NCI-H2171 (cell line): ENCODE data around the gene KLC4.
"Not testable (repeated sequence)": the region's sequence is repeated elsewhere in the genome, so short reads cannot be mapped to it uniquely, and the experiment has no call there.

Experiments
- DNase-seq: peaks from one replicate; lab custom pipeline; 2025; lab: John Stamatoyannopoulos, UW

Gene KLC4

DNA sequence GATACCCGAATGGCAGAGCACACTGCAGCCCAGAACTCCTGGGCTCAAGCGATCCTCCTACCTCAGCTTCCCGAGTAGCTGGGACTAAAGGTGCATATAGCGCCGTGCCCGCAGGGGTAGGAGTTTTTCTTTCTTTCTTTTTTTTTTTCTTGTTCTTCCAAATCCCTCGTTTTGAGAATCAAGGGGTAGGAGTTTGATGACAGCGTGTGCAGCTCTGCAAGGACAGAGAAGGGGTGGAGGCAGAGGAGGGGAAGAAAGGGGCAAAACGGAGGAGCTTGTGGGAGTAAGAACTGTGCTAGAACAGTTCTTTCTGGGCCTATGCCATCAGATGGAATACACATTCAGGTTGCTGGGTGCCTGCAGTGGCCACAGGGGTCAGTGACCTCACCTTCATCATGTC, 22.7 kb upstream of the KLC4 start:
- no peak for DNase-seq

DNA sequence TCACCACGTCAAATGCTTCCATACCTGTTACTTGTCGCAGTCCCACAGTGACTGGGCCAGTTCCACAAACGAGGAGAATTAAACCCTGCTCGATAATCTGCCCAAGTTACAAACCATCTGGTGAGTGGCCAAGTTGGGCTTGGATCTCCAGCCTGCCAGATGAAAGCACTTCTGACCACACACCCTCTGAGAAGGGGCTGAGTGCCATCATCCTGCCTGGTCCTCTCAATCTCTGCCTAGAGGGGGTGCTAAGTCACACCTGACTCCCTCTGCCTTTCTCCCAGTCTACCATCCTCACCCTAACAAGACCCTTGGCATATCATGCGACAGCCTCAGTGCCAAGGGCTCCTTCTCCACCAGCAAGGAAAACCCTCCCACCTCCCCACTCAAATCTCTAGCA, 22.2 kb upstream of the KLC4 start:
- no peak for DNase-seq

DNA sequence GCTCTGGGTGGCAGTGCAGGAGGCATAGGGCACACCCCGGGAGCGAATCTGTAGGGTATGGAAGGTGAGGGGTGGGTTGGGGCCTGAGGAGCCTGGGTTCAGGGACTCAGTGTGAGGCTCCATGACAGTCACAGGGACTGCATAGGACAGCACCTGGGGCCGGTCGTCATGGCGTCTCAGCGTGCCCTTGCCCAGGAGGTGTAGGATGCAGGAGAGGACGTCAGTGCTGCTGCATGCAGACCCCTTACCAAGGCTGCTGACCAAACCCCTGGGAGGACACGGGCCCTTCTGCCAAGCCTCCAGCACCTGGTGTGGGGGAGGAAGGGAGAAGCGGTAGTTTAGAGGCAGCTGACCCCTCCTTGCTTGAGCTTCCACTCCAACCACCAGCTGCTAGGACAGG, 21.7 kb upstream of the KLC4 start:
- DNase-seq, result no peak

DNA sequence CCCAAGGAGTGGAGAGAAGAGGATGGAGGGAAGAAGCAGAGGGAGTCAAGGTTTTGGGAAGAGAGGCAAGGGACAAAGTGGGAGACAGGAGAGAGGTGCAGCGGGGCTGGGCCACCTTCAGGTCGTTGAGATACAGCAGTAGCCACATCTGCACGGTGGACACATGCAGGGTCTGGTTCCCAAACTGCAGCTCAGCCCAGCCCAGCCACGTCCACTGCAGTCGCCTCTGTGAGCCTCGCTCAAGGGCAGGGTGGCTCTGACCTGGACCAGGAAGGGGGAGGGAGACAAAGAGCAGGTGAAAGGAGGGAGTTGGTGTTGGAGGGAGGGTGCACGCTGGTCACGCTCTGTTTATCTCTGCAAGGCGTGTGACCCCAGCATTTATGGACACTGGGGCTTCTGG, 20.7 kb upstream of the KLC4 start:
- DNase-seq, result no peak

DNA sequence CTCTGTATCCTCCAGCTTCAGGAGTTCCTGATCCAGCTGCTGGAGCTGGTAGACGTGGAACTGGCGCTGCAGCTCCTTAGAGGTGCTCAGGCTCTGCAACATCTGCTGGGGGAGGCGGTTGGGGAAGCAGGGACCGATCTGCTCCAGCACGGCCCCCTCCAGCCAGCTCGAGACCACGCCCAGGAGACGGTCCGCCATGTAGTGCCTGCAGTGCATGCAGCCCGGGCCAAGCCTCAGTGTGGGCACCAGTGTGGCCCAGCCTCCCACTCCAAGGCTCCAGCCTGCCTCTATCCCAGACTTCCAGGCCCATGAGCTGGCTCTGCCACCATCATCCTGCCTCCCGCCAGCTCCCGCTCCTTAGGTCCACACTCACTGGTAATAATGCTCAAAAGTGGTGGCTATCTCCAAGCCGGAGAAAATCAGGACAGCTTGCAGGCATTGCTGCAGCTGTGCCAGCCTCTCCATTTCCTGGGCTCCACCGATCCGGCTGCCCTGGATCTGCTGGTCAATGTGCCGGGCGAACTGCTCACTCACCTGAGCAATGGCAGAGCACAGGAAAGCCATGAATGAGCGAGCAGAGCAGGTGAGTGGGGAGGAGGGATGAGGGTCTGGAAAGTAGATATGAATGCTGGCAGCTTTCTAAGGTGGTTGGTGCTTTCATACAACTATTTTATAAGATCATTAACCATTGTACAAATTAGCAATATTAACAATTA, 18.7 kb upstream of the KLC4 start:
- DNase-seq, result no peak

DNA sequence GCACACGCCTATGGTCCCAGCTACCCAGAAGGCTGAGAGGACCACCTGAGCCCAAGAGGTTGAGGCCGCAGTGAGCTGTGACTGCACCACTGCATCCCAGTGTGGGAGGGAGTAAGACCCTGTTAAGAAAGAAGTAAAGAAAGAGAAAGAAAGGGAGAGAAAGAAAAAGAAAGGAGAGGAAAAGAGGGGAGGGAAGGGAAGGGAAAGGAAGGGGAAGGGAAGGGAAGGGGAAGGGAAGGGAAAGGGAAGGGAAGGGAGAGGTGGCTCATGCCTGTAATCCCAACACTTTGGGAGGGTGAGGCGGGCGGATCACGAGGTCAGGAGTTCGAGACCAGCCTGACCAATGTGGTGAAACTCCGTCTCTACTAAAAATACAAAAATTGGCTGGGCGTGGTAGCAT, 18.0 kb upstream of the KLC4 start:
- not testable (repeated sequence) for DNase-seq

DNA sequence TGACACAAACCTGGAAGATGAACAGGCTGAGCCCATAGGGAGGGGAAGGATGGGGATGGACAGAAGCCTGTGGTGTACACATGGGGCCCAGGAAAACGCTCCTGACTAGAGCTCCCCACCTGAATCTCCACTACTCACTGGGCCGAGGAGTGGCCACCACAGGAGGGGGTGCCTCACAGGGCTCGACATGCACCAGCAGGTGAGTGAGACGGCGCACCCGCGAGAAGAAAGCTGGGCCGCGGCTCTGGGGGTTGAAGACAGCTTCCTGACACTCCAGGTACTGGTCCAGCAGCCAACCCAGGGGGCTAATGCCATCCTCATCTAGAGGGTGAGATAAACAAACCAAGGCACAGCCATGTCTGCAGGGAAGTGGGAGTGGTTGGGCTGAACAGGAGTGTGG, 16.1 kb upstream of the KLC4 start:
- DNase-seq, result no peak

DNA sequence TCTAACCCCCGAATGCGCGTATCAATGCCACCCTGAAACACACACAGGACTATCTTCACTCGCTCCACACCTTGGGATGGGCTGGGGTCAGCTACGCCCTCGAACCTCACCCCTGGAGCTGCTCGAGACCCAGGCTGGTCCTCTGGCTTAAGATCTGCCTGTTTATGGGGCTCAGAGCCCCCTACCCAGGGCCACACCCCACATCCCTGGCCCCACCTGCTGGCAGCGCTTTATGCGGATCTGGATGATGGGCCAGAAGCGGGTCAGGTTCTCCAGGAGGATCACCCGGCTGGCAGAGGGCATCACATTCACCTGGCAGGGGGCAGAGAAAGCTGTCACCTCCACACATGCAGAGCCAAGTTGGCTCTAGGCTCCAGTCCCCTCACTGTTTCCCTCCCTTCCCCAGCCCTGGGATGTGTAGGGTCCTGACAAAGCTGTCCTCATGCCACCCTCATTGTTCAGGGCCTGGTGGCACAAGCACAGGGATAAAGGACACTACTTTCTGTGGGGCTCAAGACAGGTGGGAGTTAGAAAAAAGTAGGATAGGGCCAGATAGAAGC, 14.0 kb upstream of the KLC4 start:
- DNase-seq, result no peak

DNA sequence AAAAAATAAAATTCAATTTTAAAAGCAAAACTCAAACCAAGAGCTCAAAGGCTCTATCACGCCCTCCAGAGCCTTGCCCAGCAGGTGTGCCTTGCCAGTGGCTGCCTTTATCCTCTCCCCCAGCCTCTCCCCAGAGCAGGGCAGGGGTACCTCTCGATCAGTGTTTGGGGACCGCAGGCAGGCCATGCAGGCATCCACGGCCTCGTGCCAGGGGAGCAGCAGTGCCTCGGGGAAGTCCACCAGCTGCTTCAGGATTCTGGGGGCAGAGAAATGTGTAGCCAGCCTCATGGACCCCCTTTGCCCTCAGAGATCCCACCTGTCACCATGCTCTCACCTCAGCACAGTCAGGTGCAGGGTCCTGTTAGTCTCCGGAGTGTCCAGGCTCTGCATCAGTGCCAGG, 11.4 kb upstream of the KLC4 start:
- DNase-seq, result no peak

DNA sequence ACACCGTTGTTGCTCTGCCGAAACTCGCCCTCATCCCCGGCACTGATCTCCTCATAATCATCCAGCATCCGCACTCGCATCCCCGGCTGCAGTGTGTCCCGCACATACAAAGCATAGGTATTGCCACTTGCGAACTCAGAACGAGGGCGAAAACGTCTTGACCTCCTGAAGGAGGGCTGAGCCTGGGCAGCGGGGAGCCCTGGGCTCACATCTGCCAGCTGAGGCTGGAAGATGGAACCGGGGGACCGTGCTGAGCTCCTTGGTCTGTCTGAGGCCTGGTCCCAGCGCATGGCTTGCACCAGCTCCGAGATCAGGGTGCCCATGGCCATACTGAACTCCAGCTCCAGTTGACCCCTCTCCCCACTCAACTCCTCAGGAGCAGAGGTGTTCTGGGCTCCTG, 8.4 kb upstream of the KLC4 start:
- DNase-seq, result no peak

DNA sequence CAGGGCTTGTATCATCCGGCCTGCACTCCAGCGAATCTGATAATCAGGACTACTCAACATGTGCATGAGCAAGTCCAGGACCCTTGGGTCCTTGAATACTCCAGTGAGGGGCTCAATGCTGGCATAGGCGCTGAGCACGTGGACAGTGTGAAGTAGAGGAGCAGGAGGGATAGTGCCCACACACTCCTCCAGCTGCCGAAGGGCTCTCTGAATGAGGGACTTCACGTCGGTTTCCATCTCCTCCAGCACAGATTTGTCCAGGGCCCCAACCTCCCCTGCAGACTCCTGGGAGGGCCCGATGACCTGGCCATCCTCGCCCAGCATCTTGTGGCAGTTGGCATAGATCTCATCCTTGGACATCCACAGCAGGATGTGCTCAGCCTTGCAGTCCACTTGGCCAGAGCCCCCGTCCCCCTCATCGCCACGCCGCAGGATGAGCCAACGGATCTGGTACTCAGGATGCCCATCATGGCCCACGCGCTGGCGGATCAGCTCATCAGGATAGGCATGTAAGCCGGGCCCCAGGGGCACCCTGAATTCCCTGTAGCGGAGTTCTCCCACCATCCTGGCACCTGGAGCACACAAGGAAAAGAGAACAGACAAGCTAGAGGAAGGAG, 7.1 kb upstream of the KLC4 start:
- DNase-seq, result no peak

DNA sequence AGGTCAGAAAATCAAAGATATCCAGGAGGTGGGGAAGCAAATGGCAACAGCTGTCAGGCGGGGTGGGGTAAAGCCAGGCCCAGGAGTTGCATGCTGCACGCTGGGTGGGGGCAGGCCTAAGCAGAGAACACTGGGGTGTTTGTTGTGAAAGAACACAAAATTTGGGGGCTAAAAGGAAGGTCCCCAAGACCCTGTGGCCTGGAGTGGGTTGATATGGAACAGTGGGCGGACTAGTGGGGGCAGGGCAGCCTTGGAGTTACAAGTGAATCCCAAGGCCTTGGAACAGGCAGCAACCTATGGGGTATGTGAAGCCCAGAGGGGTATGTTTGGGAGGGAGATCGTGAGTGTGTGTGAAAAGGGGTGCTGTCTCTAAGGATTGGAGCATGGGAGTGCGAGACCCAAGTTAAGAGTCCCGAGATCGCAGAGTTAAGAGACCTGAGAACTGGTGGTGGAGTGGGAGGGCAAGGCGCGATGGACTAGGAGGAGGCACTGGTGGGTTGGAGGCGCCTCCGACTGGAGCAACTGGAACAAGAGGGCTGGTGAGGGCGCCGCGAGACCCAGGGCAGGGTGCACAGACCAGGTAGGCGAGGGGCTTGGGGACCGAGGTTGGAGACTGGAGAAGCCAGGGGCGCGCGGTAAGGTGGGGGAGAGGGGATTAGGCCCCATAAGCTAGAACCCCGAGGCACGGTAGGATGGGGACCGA, 6.4 kb upstream of the KLC4 start:
- no peak for DNase-seq

DNA sequence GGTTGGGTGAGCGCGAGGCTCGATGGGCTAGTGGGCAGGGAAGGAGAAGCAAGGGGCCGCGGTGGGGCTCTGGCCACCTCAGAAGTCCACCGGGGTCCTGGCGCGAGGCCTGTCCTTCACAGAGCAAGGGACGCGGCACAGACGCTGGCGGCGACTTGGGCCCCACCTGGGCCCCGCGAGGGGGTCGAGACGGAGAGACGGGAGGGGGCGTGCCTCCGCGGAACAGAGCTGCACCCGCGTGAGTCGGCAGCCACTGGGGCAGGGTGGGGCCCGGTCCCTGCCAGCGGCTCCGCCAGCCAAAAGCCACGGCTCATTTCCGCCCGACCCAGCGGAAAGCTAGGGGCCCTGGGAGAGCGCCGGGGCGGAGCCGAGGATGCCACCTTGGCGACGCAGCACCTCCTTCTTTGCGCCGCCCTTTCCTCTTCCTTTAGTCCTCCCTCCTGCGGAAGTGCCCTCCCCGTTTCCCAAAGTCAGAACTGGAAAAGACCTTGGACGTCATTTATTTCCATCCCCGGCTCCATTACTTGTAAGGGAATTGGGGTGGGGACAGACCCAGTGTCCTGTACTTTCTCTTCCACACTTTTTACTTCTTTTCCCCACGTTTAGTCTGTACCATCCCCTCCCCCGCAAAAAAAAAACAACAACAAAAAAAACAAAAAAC, 5.8 kb upstream of the KLC4 start, which contains the start of gene CUL7:
Gene CUL7 (minus strand): TSS at position 307 of the 661 bp plus-strand sequence. CDS start 1,063 bp downstream, outside the sequence.
- peak; percentile 95 for DNase-seq

DNA sequence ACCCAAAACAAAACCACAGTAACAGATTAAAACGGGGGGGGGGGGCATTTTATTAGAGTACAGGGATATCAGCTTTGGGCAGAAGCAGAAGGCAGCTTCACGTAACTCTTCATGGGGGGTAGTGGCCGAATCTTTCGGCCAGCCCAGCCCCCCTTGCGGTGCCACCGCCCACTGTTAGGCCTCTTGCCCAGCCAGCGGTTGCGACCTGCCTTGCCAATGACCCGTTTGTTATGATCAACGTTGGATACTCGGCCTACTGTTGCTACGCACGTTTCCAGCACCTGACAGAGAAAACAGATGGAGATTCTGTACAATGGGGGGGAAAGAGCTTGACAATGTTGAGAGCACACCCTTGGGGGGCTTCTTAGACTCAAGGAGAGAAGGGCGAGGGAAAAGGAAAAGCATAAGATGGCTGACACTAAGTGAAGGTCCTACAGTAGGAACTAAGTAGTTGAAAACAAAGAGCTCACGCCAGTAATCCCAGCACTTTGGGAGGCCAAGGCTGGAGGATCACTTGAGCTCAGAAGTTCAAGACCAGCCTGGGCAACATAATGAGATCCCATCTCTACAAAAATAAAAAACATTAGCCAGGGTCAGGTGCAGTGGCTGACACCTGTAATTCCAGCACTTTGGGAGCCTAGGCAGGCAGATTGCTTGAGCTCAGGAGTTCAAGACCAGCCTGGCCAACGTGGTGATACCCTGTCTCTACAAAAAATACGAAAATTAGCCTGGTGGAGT, 5.1 kb upstream of the KLC4 start:
- no peak for DNase-seq

DNA sequence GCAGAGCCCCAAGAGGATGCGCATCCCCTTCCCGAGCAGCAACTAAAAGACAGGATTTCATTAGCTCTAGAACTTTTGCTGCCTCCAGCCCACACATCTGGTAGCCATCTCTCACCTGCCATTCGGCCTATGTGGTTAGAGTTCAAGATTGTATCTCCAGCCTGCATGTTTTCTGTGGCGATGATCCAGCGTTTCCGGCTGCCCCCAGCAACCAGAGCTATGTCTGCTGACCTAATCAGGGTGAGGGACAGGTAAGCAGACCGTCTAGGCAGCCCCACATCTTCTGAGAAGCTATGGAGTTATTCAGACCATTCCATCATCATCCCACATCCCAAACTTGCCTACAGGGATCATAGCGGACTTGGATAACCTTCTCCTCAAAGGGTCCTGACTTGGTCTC, 3.5 kb upstream of the KLC4 start:
- no peak for DNase-seq

DNA sequence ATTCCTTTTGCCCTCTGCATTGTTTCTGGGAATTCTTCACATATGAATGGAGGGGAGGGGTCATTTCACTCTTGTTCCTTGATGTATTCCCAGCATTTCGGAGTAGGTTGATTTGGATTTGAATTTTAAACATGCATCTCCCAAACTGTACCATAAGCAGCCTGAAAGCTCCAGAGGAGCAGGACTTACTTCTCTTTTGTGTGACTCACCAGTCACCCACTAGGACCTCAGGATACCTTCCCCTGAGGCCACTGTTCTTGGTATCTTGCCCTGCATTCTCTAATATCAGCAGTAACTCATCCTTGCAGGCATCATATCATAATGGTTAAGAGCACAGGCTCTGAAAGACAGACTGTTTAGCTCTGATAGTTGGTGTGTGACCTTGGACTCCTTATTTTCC, 900 bp upstream of the KLC4 start:
- DNase-seq, result no peak

DNA sequence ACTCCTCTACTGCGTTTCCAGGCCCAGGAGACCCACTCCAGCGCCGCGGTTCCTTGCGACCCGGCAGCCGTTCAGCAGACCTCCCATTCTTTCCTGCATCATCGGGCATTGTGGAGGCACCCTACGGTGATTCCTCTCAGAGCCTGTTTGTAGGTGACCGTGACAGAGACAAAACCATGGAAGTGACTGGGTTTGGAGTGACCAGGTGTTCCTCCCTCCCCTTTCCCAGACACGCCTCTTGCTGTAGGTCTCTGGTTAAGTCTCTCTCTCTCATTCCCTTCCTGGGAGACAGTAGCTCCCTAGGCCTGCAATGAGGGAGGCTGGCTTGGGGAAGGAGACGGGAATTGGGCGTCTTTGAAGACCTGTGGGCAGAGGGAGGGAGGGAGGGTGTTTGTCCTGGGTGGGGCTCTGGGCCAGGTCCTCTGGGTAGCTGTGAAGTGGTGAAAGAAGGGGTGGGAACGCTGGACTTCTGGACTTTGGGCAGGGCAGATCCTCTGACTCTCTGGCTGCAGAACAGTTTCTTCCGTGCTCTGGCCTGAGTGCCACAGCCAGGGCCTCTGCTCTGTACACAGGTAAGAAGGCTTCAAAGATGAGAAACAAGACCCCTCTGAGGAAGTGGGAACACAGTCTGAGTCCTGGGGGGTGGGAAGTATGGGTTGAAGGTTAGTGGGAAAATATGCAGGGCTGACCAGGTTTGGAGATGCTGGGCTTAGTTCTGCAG, 763 bp downstream of the KLC4 start:
- no peak for DNase-seq

DNA sequence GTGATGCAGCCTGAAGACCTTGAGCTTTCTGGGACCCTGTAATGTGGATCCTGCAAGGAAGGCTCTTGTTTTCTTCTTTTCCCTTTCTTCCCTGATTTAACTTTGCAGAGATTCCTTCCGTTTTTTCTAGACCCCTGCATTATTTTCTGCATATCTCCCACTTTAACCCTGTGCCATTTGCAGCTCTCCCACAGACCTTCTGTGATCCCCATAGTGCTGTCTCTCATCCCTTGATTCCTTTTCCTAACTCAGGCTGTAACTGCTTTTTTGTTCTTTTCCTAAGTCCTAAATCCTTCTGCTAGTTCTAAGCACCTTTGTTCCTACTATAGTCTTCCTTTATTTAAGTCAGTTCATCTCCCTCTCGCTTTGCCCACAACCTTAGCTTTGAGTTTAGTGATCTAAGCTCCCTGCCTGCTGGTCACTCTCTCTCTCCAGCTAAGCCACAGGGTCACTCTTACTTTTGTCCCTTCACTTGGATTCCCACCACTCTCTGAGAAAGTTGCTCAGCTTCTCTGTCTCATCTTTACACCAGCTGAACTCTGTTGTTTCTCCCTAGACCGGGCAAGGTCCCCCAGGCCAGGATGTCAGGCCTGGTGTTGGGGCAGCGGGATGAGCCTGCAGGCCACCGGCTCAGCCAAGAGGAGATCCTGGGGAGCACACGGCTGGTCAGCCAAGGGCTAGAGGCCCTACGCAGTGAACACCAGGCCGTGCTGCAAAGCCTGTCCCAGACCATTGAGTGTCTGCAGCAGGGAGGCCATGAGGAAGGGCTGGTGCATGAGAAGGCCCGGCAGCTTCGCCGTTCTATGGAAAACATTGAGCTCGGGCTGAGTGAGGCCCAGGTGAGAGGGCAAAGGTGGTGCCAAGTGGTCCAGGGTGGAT, 1.6 kb downstream of the KLC4 start:
- DNase-seq, result no peak

DNA sequence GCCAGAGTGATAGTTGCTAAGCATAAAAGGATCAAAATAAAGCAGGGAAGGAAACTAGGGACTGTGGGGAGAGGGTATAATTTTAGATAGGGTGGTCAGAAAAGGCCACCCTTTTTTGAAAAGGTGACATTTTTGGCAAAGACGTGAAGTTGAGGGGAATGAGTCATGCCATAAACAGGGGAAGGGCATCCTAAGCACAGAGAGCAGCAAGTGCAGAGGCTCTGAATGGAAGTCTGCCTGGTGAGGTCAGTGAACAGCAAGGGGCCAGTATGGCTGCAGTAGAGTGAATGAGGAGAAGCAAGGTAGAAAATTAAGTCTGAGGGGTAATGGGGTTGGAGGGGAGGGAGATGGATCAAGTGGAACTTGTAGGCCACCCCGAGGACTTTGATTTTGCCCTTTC, 2.4 kb downstream of the KLC4 start:
- DNase-seq, result no peak

DNA sequence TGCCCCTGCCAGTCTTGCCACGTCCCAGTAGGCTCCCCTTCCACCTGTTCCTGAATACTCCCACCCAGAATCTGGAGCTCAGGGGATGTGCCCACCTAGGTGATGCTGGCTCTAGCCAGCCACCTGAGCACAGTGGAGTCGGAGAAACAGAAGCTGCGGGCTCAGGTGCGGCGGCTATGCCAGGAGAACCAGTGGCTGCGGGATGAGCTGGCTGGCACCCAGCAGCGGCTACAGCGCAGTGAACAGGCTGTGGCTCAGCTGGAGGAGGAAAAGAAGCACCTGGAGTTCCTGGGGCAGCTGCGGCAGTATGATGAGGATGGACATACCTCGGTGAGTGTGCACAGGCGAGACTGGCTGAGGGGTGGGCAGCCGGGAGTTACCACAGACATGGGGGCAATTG, 3.4 kb downstream of the KLC4 start:
- no peak for DNase-seq
